ENCODE measurements around the gene ANO7. TPM values are rescaled to one million over a fixed set of nuclear protein-coding genes. Genes with fewer than 3 reads are reported as not detected.

The ANO7 gene
- total RNA-seq, 3 donors from 2014 or later (not counting 1 experiment from before 2014, with no cell fraction given) = 0.97 to 1.4 (median 1.1) TPM

DNA sequence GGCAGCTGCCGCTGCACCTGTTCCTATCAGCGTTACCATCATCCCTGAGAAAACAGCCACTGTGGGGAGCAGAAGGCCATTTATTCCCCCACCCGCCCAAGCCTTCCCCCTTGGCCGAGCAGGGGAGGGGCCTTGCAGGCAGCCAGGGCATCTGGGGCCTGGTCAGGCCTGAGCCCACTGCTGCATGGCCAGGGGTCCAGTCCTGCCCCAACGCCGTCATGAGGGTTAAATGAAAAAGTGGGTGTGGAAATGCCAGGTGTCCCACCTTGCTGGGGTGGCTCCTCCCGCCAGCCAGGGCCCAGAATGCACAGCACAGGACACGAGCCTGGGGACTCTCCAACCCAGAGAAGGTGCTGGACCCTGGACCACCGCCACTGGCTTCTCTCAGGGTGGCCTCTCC lies 14.2 kb downstream of the ANO7 start:
- Mint-ChIP-seq H3K9me3 (no peaks in the 10 kb centered on the region), H3K27ac (no peak overlapping the region), H3K27me3 (ENCODE audit: low read depth in 2 of 2) (no peaks in the 10 kb centered on the region), H3K36me3 (no peaks in the 10 kb centered on the region), H3K4me3 (no peak overlapping the region), H3K4me1 (no peaks in the 10 kb centered on the region)
- Histone ChIP-seq H3K4me1 (ENCODE audit: control insufficient read depth, insufficient read depth, low read length) (no peaks in the 10 kb centered on the region), H3K4me3 (ENCODE audit: low read length) (no peak overlapping the region), H3K27me3 (ENCODE audit: control insufficient read depth, insufficient read depth, low read length) (no peaks in the 10 kb centered on the region), H3K36me3 (ENCODE audit: control insufficient read depth, insufficient read depth, low read length) (no peaks in the 10 kb centered on the region), H3K27ac (ENCODE audit: low read length) (no peak overlapping the region), H3K9me3 (ENCODE audit: control insufficient read depth, insufficient read depth, low read length) (no peaks in the 10 kb centered on the region)
- TF ChIP-seq, protein P1, sequence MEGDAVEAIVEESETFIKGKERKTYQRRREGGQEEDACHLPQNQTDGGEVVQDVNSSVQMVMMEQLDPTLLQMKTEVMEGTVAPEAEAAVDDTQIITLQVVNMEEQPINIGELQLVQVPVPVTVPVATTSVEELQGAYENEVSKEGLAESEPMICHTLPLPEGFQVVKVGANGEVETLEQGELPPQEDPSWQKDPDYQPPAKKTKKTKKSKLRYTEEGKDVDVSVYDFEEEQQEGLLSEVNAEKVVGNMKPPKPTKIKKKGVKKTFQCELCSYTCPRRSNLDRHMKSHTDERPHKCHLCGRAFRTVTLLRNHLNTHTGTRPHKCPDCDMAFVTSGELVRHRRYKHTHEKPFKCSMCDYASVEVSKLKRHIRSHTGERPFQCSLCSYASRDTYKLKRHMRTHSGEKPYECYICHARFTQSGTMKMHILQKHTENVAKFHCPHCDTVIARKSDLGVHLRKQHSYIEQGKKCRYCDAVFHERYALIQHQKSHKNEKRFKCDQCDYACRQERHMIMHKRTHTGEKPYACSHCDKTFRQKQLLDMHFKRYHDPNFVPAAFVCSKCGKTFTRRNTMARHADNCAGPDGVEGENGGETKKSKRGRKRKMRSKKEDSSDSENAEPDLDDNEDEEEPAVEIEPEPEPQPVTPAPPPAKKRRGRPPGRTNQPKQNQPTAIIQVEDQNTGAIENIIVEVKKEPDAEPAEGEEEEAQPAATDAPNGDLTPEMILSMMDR (IDR thresholded peaks at IDR 0.05) = no peak
- 88% methylated on average over 9 of the region's 9 CpGs for WGBS (ENCODE audit: insufficient coverage)
- ATAC-seq (no peak), DNase-seq (no peak)
- intact Hi-C loops (cut with micrococcal nuclease) = no loop called here

DNA sequence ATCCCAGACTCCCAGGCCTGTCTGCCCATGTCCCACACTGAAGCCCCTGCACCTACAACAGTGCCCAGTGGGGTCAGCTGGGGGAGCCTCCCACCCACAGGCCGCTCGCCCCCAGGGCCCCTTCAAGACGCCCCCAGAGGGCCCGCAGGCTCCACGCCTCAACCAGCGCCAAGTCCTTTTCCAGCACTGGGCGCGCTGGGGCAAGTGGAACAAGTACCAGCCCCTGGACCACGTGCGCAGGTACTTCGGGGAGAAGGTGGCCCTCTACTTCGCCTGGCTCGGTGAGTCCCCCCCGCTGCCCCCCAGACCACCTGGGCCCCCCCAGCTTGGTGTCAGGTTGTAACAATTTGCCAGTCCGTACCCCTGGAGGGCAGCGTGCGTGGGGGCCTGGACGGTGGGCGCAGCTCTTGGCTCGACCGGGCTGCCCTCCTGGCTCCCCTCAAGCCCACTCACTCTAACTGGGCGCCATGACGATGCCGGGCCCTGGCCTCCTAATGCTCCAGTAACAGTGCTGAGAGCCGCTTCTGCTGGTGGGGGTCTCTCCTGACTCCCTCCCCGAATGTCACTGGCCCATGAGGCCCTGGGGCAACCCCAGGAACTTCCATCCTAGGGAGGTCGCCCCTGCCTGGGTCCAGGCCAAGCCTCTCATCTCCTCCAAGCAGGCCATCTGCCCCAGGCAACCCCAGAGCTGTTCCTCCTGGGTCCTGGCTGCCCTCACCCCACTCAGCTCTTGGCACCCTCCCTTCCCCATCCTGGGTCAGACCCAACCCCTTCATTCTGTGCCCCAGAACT lies 14.9 kb downstream of the ANO7 start:
- no peak overlapping the region for H3K27ac Mint-ChIP-seq
- Histone ChIP-seq H3K4me3 (ENCODE audit: low read length) (no peak overlapping the region), H3K9me3 (ENCODE audit: control insufficient read depth, insufficient read depth, low read length) (no peaks in the 10 kb centered on the region), H3K27me3 (ENCODE audit: control insufficient read depth, insufficient read depth, low read length) (no peaks in the 10 kb centered on the region), H3K4me1 (ENCODE audit: control insufficient read depth, insufficient read depth, low read length) (no peaks in the 10 kb centered on the region), H3K27ac (ENCODE audit: low read length) (no peak overlapping the region), H3K36me3 (ENCODE audit: control insufficient read depth, insufficient read depth, low read length) (no peaks in the 10 kb centered on the region)
- H3K9me3 Mint-ChIP-seq = no peaks in the 10 kb centered on the region
- DNase-seq (no peak), ATAC-seq (no peak)
- WGBS (ENCODE audit: insufficient coverage) = 95% methylated on average over 27 of the region's 27 CpGs
- no peaks in the 10 kb centered on the region for H3K4me1 Mint-ChIP-seq
- no peaks in the 10 kb centered on the region for H3K36me3 Mint-ChIP-seq
- no peak overlapping the region for H3K4me3 Mint-ChIP-seq
- intact Hi-C loops (cut with micrococcal nuclease) = no loop called here
- no peaks in the 10 kb centered on the region for H3K27me3 Mint-ChIP-seq (ENCODE audit: low read depth in 2 of 2)
- TF ChIP-seq, protein P1 (IDR thresholded peaks at IDR 0.05) = no peak

GRCh38 chr2:241204010-241204384 lies 15.5 kb downstream of the ANO7 start:
- Histone ChIP-seq H3K36me3 (ENCODE audit: control insufficient read depth, insufficient read depth, low read length) (no peaks in the 10 kb centered on the region), H3K27ac (ENCODE audit: low read length) (no peak overlapping the region), H3K27me3 (ENCODE audit: control insufficient read depth, insufficient read depth, low read length) (no peaks in the 10 kb centered on the region), H3K9me3 (ENCODE audit: control insufficient read depth, insufficient read depth, low read length) (no peaks in the 10 kb centered on the region), H3K4me1 (ENCODE audit: control insufficient read depth, insufficient read depth, low read length) (no peaks in the 10 kb centered on the region), H3K4me3 (ENCODE audit: low read length) (no peak overlapping the region)
- Mint-ChIP-seq H3K4me1 (no peaks in the 10 kb centered on the region), H3K27me3 (ENCODE audit: low read depth in 2 of 2) (no peaks in the 10 kb centered on the region), H3K36me3 (no peaks in the 10 kb centered on the region), H3K27ac (no peak overlapping the region), H3K4me3 (no peak overlapping the region), H3K9me3 (no peaks in the 10 kb centered on the region)
- TF ChIP-seq, protein P1 (IDR thresholded peaks at IDR 0.05) = no peak
- ATAC-seq (no peak), DNase-seq (no peak)
- 96% methylated on average over 10 of the region's 10 CpGs for WGBS (ENCODE audit: insufficient coverage)
- intact Hi-C loops (cut with micrococcal nuclease) = no loop called here

DNA sequence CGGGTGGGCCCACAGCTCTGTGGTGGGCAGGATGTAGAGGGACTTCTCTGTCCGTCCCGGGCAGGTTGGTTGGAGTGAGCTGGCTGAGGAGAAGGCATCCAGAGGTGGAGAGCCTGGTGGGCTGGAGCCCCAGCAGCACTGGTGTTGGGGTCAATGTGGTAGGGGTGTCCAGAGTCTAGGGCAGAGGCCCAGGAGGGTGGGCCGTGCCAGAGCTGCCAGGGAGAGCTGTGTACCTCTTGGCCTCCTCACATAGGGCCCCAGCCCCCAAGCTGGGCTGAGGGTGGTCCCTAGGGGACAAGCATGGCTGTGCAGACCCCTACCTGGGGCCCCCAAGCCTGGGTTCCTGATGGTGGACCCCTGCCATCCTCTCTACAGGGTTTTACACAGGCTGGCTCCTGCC lies 16.0 kb downstream of the ANO7 start:
- H3K4me3 ChIP-seq (ENCODE audit: low read length) = no peak overlapping the region
- 53% methylated on average over 4 of the region's 4 CpGs for WGBS (ENCODE audit: insufficient coverage)
- H3K36me3 Mint-ChIP-seq = no peaks in the 10 kb centered on the region
- H3K9me3 Mint-ChIP-seq = no peaks in the 10 kb centered on the region
- TF ChIP-seq, protein P1 (IDR thresholded peaks at IDR 0.05) = no peak
- H3K36me3 ChIP-seq (ENCODE audit: control insufficient read depth, insufficient read depth, low read length) = no peaks in the 10 kb centered on the region
- no peaks in the 10 kb centered on the region for H3K4me1 ChIP-seq (ENCODE audit: control insufficient read depth, insufficient read depth, low read length)
- no peaks in the 10 kb centered on the region for H3K27me3 ChIP-seq (ENCODE audit: control insufficient read depth, insufficient read depth, low read length)
- no peak for DNase-seq
- H3K27ac ChIP-seq (ENCODE audit: low read length) = no peak overlapping the region
- no peak for ATAC-seq
- no peaks in the 10 kb centered on the region for H3K4me1 Mint-ChIP-seq
- no peaks in the 10 kb centered on the region for H3K27me3 Mint-ChIP-seq (ENCODE audit: low read depth in 2 of 2)
- intact Hi-C loops (cut with micrococcal nuclease) = no loop called here
- H3K4me3 Mint-ChIP-seq = no peak overlapping the region
- H3K9me3 ChIP-seq (ENCODE audit: control insufficient read depth, insufficient read depth, low read length) = no peaks in the 10 kb centered on the region
- no peak overlapping the region for H3K27ac Mint-ChIP-seq
